MG63 (cell line): ENCODE measurements around the gene TRAF3. TPM values are rescaled to one million over a fixed set of nuclear protein-coding genes. Genes with fewer than 3 reads are reported as not detected.
"Not testable (repeated sequence)": the region's sequence is repeated elsewhere in the genome, so short reads cannot be mapped to it uniquely, and the experiment has no call there.

Source experiments
- DNase-seq: peaks from one replicate; pipeline ENCODE4 v3.0.0-alpha.2; 2020
- H3K27me3 ChIP-seq: fragments of 250-450 bp; sonication (Bioruptor Pico); 2 replicates; pipeline ENCODE4 v1.5.1; 2020; ENCODE audit warnings: mild to moderate bottlenecking, moderate library complexity
- H3K36me3 ChIP-seq: fragments of 250-450 bp; sonication (Bioruptor Pico); 2 replicates; pipeline ENCODE4 v1.5.1; 2020; ENCODE audit warnings: mild to moderate bottlenecking, moderate library complexity
- H3K4me3 ChIP-seq: fragments of 250-450 bp; sonication (Bioruptor Pico); 2 replicates; pipeline ENCODE4 v1.5.1; 2020; ENCODE audit warnings: mild to moderate bottlenecking, moderate library complexity
- H3K9me3 ChIP-seq: fragments of 250-450 bp; sonication (Bioruptor Pico); 2 replicates; pipeline ENCODE4 v1.5.1; 2020; ENCODE audit warnings: mild to moderate bottlenecking, moderate library complexity
- total RNA-seq: library from RNA; depleted of rRNA; stranded (reverse); fragments of >200 nt; shearing (Covaris generic); gene quantifications from 2 replicates; pipeline ENCODE4 v1.2.3, GENCODE V29; 2014; ENCODE audit warnings: low replicate concordance

Gene TRAF3
- total RNA-seq, 1 experiment from 2014 or later: 10.8 TPM

- Histone ChIP-seq H3K36me3 (peaks cover 10% of the 10 kb centered on the region), H3K27me3 (no peaks in the 10 kb centered on the region), H3K4me3 (no peak overlapping the region), H3K9me3 (no peaks in the 10 kb centered on the region)
- no peak for DNase-seq
Measured at GRCh38 chr14:102875652-102876051, 98.4 kb downstream of the TRAF3 start.

- H3K27me3 ChIP-seq: not testable (repeated sequence)
Measured at GRCh38 chr14:102877511-102877910, 100.3 kb downstream of the TRAF3 start.

GRCh38 chr14:102878174-102878969 lies 101.1 kb downstream of the TRAF3 start:
- Histone ChIP-seq H3K4me3 (no peak overlapping the region), H3K27me3 (no peaks in the 10 kb centered on the region), H3K9me3 (no peaks in the 10 kb centered on the region), H3K36me3 (peaks cover 10% of the 10 kb centered on the region)
- DNase-seq: no peak

More at GRCh38 chr14:102877511-102877910, 100.3 kb downstream of the TRAF3 start:
- not testable (repeated sequence) for DNase-seq, H3K9me3 ChIP-seq, H3K4me3 ChIP-seq
- peaks cover 10% of the 10 kb centered on the region for H3K36me3 ChIP-seq

- Histone ChIP-seq H3K27me3 (no peaks in the 10 kb centered on the region), H3K36me3 (peaks cover 10% of the 10 kb centered on the region), H3K4me3 (no peak overlapping the region), H3K9me3 (no peaks in the 10 kb centered on the region)
- DNase-seq: no peak
Measured at GRCh38 chr14:102878970-102879460, 101.8 kb downstream of the TRAF3 start.

- Histone ChIP-seq H3K4me3 (no peak overlapping the region), H3K36me3 (0 out of 2 replicates have a peak, but pooled peaks cover 2% of the 10 kb centered on the region), H3K9me3 (no peaks in the 10 kb centered on the region), H3K27me3 (no peaks in the 10 kb centered on the region)
- no peak for DNase-seq
Measured at GRCh38 chr14:102882226-102882906, 105.1 kb downstream of the TRAF3 start.

- no peaks in the 10 kb centered on the region for H3K27me3 ChIP-seq
- 0 out of 2 replicates have a peak, but pooled peaks cover 2% of the 10 kb centered on the region for H3K36me3 ChIP-seq
- DNase-seq: no peak
- H3K4me3 ChIP-seq: no peak overlapping the region
- no peaks in the 10 kb centered on the region for H3K9me3 ChIP-seq
Measured at GRCh38 chr14:102883089-102883541, 105.9 kb downstream of the TRAF3 start.

GRCh38 chr14:102883554-102883953 lies 106.3 kb downstream of the TRAF3 start:
- Histone ChIP-seq H3K36me3 (no peaks in the 10 kb centered on the region), H3K9me3 (no peaks in the 10 kb centered on the region), H3K4me3 (no peak overlapping the region), H3K27me3 (no peaks in the 10 kb centered on the region)
- DNase-seq: no peak

- Histone ChIP-seq H3K27me3 (no peaks in the 10 kb centered on the region), H3K9me3 (no peaks in the 10 kb centered on the region), H3K4me3 (no peak overlapping the region), H3K36me3 (no peaks in the 10 kb centered on the region)
- DNase-seq: no peak
Measured at GRCh38 chr14:102885737-102886447, 108.6 kb downstream of the TRAF3 start.

- no peak overlapping the region for H3K4me3 ChIP-seq
- no peaks in the 10 kb centered on the region for H3K9me3 ChIP-seq
- H3K27me3 ChIP-seq: no peaks in the 10 kb centered on the region
- no peaks in the 10 kb centered on the region for H3K36me3 ChIP-seq
- DNase-seq: no peak
Measured at GRCh38 chr14:102888748-102889147, 111.5 kb downstream of the TRAF3 start.

- H3K4me3 ChIP-seq: no peak overlapping the region
- H3K9me3 ChIP-seq: no peaks in the 10 kb centered on the region
- DNase-seq: no peak
- H3K27me3 ChIP-seq: no peaks in the 10 kb centered on the region
- H3K36me3 ChIP-seq: no peaks in the 10 kb centered on the region
Measured at GRCh38 chr14:102889615-102890014, 112.4 kb downstream of the TRAF3 start.

- DNase-seq: no peak
- no peaks in the 10 kb centered on the region for H3K27me3 ChIP-seq
- no peak overlapping the region for H3K4me3 ChIP-seq
- no peaks in the 10 kb centered on the region for H3K9me3 ChIP-seq
- H3K36me3 ChIP-seq: no peaks in the 10 kb centered on the region
Measured at GRCh38 chr14:102891111-102891510, 113.9 kb downstream of the TRAF3 start.

GRCh38 chr14:102891556-102891955 lies 114.3 kb downstream of the TRAF3 start:
- Histone ChIP-seq H3K36me3 (no peaks in the 10 kb centered on the region), H3K4me3 (no peak overlapping the region), H3K27me3 (no peaks in the 10 kb centered on the region), H3K9me3 (no peaks in the 10 kb centered on the region)
- no peak for DNase-seq

- DNase-seq: no peak
- Histone ChIP-seq H3K27me3 (no peaks in the 10 kb centered on the region), H3K36me3 (no peaks in the 10 kb centered on the region), H3K4me3 (no peak overlapping the region), H3K9me3 (no peaks in the 10 kb centered on the region)
Measured at GRCh38 chr14:102892651-102893050, 115.4 kb downstream of the TRAF3 start.

GRCh38 chr14:102893452-102893851 lies 116.2 kb downstream of the TRAF3 start:
- H3K27me3 ChIP-seq: no peaks in the 10 kb centered on the region

GRCh38 chr14:102896735-102897134 lies 119.5 kb downstream of the TRAF3 start:
- DNase-seq, H3K4me3 ChIP-seq, H3K36me3 ChIP-seq, H3K27me3 ChIP-seq, H3K9me3 ChIP-seq: not testable (repeated sequence)

More at GRCh38 chr14:102893452-102893851, 116.2 kb downstream of the TRAF3 start:
- no peaks in the 10 kb centered on the region for H3K36me3 ChIP-seq
- H3K4me3 ChIP-seq: no peak overlapping the region
- peak; percentile 51 for DNase-seq
- H3K9me3 ChIP-seq: no peaks in the 10 kb centered on the region

- no peak overlapping the region for H3K4me3 ChIP-seq
- DNase-seq: no peak
- no peaks in the 10 kb centered on the region for H3K9me3 ChIP-seq
- no peaks in the 10 kb centered on the region for H3K36me3 ChIP-seq
- no peaks in the 10 kb centered on the region for H3K27me3 ChIP-seq
Measured at GRCh38 chr14:102897299-102898027, 120.2 kb downstream of the TRAF3 start.
